ENCODE measurements around the gene ARAP2.

DNA sequence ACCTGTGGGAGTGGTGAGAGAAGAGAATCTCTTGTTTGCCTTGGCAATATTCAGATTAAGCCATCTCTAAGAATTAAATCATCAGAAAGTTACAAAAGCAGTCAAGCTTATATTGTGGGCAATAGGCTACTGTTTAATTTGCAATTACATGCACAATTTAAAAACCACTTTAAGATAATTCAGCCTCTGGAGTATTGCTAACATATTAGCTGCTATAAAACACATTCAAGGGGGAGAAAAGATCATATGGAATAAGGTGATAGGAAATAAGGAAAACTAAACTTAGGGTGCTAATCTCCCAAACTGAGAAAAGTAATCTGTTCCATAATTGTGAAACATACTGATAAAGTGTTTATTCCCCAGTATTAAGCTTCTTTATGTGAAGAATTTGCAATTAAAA, 103.9 kb downstream of the ARAP2 start:
- TF ChIP-seq CTCF (IDR thresholded peaks at IDR 0.05), result no peak
- no peak for TF ChIP-seq POLR2A (IDR thresholded peaks at IDR 0.05)
